Stimulated activated CD4-positive, alpha-beta T cell treated with anti-CD3 and anti-CD28 coated beads, Interleukin-2, amount 100 ng/mL, for 24 hours (primary cell): ENCODE measurements around the gene NXN.
"Not testable (repeated sequence)": the region's sequence is repeated elsewhere in the genome, so short reads cannot be mapped to it uniquely, and the experiment has no call there.

Source experiments
- DNase-seq, 2 donors: peaks; one replicate each; pipeline ENCODE4 v3.0.0-alpha.2; 2020

NXN gene

GRCh38 chr17:978103-979093, 1.2 kb downstream of the NXN start:
- no peak for DNase-seq

- DNase-seq, result no peak
These were observed 2.4 kb downstream of the NXN start for GRCh38 chr17:977166-977565.

- no peak for DNase-seq
These were observed 3.3 kb downstream of the NXN start for GRCh38 chr17:976312-976711.

- DNase-seq, result no peak
These were observed 4.1 kb downstream of the NXN start for GRCh38 chr17:975371-975915.

GRCh38 chr17:974778-975177, 4.8 kb downstream of the NXN start:
- DNase-seq, result not testable (repeated sequence)

- no peak for DNase-seq
These were observed 6.5 kb downstream of the NXN start for GRCh38 chr17:973053-973452.

GRCh38 chr17:971861-972260, 7.7 kb downstream of the NXN start:
- DNase-seq, result not testable (repeated sequence)

GRCh38 chr17:970364-970763, 9.2 kb downstream of the NXN start:
- no peak for DNase-seq

GRCh38 chr17:969811-970355, 9.7 kb downstream of the NXN start:
- DNase-seq, result no peak

GRCh38 chr17:968812-969730, 10.5 kb downstream of the NXN start:
- no peak for DNase-seq

- no peak for DNase-seq
These were observed 12.5 kb downstream of the NXN start for GRCh38 chr17:967122-967521.

- DNase-seq, result no peak
These were observed 14.1 kb downstream of the NXN start for GRCh38 chr17:965311-965989.

GRCh38 chr17:964876-965275, 14.7 kb downstream of the NXN start:
- no peak for DNase-seq

- DNase-seq, result no peak
These were observed 16.9 kb downstream of the NXN start for GRCh38 chr17:962670-963069.

- no peak for DNase-seq
These were observed 17.4 kb downstream of the NXN start for GRCh38 chr17:962166-962565.

- no peak for DNase-seq
These were observed 20.7 kb downstream of the NXN start for GRCh38 chr17:958712-959451.

- no peak for DNase-seq
These were observed 21.6 kb downstream of the NXN start for GRCh38 chr17:957856-958421.

GRCh38 chr17:956905-957304, 22.7 kb downstream of the NXN start:
- DNase-seq, result no peak

- DNase-seq, result no peak
These were observed 25.0 kb downstream of the NXN start for GRCh38 chr17:954431-955164.

- DNase-seq, result no peak
These were observed 25.8 kb downstream of the NXN start for GRCh38 chr17:953767-954166.

- DNase-seq, result not testable (repeated sequence)
These were observed 27.0 kb downstream of the NXN start for GRCh38 chr17:952592-952991.
